Raji (cell line): ENCODE measurements around the gene SLC11A1.

Source experiments
- POLR2A ChIP-seq: IDR thresholded peaks from 2 replicates; pipeline ENCODE4 v1.6.1; 2011; ENCODE audit warnings: low read depth, low read length, control low read depth; ENCODE audit not compliant: insufficient read depth

Gene SLC11A1

DNA sequence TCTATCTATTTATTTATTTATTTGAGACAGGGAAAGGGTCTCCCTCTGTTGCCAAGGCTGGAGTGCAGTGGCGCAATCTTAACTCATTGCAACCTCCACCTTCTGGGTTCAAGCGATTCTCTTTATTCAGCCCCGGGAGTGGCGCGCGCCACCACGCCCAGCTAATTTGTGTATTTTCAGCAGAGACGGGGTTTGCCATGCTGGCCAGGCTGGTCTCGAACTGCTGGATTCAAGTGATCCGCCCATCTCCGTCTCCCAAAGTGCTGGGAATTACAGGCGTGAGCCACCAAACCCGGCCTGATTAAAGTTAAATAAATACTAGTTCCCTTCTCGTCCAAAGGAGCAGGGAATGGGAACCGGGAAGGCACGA, 13.4 kb downstream of the SLC11A1 start:
- TF ChIP-seq POLR2A = no peak

DNA sequence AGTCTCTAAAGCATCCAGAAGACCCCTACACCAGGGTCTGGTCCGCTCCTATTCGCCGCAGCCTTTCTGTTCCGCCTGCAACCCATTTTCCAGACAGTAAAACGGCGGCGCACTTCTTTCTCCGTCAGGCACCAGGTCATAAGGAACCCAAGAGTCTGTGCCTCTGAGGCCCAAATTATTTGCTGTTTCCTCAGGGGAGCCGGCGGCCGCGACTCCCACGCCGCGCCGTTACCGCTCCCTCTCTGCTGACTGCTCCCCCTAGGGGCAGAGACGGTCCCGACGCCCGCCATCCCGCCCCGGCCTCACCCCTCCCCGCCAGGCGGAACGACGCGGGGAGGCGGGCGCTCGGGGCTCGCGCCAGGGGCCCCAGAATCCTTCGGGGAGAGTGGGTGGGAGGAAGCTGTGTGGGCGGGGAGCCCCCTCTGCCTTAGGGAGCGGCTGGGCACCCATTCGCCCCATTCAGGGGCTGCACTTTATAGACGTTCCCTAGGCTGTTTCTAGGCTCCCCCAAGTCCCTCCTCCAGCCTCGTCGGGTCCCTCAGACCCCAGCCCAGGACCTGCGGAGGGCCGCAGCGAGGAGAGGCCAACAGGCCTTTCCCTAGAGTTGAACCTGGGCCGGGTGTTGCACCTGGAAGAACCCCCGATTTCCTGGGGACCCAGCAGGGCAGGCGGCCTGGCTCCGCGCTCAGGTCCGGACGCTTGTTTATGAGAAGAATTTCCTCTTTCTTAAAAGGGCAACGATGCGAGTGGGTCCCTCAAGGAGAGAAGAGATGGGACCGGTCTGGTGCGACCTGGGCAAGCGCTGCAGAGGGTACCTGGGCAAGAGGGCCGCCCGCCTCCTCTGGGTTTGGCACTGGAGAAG, 14.0 kb downstream of the SLC11A1 start:
- TF ChIP-seq POLR2A = peak; percentile 43; the same call in 1 of the 2 replicates

DNA sequence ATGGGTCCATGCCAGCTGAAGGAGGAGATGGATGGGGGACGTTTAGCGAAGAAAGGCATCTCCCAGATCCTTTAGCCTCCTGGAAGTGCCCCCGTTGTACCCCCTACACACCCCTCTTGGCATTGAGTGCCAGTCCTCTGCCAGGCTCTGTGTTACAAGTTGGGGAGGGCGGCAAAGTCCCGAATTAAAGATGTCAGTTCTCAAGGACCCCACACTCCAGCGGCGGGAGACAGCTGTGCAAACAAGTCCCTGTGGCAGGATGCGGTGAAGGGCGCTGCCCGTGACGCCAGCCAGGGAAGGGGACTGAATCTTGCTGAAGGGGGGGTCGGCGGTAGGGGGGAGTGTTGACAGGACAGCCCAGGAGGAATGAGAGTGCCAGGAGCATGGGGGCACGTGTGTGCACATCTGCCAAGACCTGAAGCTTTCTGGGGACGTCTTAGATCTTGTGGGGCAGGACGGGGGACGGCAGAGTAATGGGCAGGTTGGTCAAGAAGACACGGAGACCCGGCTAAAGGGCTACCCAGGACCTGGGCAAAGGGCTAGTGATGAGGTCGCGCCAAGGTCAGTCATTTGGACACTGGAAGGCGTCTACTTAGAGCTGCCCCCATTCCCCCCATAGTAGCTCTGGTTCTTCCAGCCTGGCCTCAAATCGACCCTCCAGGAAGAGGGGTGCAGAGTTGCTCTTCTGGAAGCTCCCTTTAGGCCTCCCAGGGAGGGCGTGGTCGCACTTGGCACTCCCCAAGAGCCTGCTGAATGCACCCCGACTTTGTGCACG, 14.8 kb downstream of the SLC11A1 start:
- TF ChIP-seq POLR2A = peak; percentile 54; the same call in 1 of the 2 replicates

DNA sequence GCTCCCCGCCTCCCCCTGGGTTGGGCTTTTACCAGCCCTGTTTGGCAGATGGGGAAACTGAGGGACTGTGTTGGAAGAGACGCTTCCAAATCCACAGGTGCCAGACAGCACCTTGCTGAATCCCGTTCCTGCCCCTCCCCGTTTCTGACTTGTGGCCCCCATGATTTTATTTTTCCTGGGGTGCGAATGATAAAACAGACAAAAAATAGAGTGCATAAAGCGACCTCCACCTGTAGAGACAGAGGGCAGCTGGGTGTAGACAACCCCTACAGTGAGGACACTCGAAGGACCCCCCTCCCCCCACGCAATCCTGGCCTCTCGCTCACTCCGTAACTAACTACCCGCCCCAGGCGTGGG, 15.4 kb downstream of the SLC11A1 start:
- TF ChIP-seq POLR2A = no peak

DNA sequence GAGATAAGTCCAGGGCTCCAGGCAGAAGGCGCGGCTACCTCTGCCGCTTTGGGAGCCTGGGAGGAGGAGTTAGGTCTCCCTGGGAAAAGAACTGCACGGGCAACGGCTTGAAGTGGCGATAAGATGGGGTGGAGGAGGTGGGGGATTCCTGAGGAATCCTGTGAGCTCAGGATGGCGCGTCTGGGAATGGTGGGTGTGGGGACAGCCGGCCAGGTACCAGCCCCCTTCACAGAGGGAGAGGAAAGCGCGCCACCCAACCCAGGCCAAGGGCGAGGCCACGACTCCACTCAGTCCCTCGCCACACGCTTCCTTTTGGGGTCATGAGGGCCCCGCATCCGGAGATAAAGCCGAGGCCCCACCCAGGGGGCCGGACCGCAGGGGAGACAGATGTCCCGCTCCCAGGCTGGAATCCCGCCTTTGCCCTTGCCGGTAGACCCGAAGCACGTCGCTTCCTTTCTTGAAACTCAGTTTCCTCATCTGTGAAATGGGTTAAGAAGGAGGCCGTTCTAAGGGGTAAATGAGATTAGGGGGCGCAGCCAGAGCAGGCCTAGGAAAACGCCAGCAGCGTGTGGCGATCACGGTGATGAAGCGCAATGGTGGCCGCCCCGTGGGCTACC, 15.9 kb downstream of the SLC11A1 start:
- TF ChIP-seq POLR2A = peak; percentile 75

DNA sequence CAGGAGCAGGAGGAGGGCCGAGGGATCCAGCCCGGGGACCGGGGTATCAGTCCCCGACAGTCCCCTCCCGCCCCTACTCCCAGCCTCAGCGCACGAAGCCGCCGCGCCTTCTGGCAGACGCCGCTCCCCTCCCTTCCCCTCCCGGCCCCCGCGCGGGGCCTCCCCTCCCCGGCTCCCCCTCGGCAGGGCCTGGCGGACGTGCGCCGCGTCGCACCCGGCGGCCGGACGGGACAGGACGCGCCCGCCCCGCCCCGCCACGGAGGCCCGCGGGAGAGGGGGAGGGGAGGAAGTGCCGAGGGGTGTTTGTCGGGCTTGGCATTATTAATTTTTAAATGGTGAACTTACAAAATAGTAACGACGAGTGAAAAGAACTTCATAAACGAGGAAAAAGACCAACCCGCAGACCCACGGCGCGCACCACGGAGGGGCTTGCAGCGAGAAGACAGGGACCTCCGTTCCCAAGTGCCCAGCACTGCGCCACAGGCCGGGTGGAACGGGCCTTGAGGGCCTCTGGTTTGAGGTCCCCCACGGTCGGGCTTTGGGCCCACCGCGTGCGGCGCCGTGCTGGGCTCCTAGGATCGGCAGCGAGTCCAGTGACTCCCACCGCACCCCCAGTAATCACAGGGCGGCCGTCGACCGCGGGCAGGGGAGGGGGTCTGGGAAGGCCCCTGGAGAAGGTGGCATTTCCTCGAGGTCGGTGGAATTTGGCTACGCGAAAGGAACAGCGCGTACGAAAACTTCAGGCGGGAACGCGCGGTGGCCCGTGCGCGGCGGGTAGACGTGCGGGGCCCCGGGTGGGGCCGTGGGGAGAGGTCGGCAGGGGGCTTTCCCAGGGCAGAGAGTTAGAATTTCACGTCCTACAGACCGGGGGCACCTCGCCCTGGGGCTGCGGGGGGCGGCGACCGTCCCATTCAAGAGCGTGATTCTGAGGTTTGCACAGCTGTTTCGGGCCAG, 16.6 kb downstream of the SLC11A1 start:
- no peak for TF ChIP-seq POLR2A

DNA sequence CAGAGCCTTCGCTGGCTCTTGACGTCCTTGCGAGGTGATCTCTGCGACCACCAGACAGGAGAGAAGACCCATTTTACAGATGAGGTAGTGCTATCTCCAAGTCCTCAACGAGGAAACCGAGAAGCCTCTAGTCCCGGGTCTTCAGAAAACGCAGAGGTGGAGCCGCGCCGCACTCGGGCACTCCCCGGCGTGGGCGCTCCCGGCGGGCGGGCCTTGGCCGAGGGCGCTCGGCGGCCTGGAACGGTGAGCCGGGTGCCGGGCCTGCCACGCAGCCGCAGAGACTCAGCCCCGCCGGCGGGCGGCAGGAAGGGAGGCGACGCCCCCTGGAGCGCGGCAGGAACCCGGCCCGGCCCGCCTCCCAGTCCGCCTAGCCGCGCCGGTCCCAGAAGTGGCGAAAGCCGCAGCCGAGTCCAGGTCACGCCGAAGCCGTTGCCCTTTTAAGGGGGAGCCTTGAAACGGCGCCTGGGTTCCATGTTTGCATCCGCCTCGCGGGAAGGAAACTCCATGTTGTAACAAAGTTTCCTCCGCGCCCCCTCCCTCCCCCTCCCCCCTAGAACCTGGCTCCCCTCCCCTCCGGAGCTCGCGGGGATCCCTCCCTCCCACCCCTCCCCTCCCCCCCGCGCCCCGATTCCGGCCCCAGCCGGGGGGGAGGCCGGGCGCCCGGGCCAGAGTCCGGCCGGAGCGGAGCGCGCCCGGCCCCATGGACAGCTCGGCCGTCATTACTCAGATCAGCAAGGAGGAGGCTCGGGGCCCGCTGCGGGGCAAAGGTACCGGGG, 17.5 kb downstream of the SLC11A1 start, which contains the start of gene CTDSP1:
Gene CTDSP1, plus strand, starts transcription at position 478 of the 776 bp plus-strand sequence. Its CDS starts 223 bp downstream, at position 701.
- TF ChIP-seq POLR2A = peak; percentile 73

DNA sequence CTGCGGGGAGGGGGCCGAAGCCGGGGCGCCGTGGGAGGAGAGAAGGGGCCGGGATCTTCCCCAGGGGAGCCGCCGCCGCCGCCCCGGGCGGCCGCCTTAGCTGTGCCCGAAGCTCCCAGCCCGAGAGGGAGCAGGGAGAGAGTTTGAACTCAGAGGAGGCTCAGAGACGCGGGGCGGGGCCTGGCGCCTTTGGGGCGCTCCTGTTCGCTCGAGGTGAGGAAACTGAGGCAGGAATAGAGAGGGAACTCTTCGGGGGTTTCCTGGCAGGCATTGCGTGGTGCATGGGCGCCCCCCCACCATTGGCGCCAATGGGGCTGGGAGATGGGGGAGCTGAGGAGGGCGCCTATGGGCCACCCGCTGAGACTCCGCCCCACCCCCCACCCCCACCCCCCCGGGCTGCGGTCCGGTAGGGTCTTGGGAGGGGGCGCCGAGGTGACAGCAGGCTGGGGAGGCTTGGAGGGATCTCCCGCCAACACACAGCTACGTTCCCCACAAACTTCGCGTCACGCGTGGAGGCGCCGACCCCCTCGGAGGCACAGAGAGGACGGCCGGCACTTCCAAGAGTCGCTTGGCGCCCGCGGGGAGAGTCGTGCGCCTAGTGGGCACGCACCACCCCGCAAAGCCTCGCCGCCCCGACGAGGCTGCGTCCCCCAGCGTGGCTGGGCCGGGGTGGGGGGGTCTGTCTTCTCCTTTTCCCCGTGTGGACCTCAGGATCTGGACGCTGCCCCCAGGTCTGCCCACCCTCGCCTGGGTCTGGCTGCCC, 18.3 kb downstream of the SLC11A1 start:
- no peak for TF ChIP-seq POLR2A

DNA sequence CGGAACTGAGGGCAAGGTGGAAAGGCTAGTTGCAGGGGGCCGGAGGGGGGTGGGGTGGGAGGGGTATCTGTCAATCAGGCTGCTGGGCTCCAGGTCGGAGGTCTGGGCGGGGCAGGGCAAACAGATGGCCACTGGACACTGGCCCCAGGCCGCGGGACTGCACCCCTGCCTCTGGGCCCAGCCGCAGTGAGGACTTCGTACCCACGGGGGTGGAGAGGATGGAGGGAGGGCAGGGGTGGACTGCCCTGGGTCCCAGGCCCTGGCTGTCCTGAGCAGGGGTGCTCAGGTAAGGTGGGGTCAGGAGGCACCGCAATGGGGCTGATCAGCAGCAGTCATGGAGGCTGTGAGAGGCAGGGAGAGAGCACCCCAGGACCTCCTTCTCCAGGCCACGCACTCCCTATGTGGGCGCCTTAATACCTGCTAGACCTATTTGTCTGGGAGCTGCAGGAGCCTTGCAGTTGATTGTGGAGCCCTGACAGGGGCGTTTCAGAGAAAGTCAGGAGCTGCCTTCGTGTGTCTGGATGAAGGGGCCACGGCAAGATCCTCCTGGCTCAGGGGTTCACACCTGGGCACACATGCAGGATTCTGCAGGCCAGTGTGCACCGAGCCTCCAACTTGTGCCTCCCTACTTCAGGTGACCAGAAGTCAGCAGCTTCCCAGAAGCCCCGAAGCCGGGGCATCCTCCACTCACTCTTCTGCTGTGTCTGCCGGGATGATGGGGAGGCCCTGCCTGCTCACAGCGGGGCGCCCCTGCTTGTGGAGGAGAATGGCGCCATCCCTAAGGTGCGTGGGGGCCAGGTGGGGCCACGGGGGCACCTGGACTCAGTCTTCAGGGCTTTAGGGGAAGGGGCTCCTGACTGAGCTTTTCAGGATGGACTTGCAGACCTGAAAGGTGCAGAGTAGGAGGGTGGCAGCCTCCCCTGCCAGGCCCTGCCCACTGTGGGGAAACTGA, 19.1 kb downstream of the SLC11A1 start:
- no peak for TF ChIP-seq POLR2A

DNA sequence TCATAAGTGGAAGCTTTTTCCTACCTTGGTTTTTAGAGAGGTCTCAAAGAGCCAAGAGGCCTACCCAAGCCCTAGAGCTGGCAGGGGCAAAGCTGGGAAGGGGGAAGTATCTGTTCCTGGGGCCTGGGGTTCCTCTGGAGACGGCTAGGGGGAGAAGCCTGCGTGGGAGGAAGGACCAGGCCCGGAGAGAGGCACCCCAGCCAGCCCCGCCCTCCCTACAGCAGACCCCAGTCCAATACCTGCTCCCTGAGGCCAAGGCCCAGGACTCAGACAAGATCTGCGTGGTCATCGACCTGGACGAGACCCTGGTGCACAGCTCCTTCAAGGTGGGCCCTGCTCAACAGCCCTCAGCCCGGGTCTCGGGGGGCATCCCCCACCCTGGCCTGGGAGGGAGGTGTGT, 19.8 kb downstream of the SLC11A1 start:
- no peak for TF ChIP-seq POLR2A

DNA sequence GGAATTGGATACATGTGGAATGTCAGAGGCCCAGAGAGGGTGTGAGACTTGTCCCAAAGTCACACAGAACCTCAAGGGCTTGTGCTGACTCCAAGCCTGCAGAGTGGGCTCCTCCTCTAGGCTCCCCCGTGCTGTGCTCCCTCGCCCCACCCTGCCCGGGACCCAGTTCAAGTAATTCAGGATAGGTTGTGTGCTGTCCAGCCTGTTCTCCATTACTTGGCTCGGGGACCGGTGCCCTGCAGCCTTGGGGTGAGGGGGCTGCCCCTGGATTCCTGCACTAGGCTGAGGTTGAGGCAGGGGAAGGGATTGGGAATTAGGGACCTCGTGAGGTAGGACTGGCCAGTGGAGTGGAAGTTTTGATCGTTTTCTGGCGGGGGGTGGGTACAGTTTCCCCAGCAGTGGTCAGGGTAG, 20.4 kb downstream of the SLC11A1 start:
- no peak for TF ChIP-seq POLR2A

DNA sequence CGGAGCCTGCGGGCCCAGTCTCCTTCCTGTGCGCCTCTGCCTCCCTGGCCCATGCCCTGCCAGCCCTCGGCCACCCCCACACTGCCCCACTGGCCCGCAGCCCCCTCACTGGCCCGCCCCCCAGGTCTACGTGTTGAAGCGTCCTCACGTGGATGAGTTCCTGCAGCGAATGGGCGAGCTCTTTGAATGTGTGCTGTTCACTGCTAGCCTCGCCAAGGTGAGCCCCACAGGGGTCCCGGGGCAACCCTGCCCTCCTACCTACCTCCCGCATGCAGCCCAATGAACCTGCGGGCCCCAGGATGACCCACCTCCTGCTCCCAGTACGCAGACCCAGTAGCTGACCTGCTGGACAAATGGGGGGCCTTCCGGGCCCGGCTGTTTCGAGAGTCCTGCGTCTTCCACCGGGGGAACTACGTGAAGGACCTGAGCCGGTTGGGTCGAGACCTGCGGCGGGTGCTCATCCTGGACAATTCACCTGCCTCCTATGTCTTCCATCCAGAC, 20.9 kb downstream of the SLC11A1 start:
- no peak for TF ChIP-seq POLR2A
